ENCODE data around the gene RAE1. TPM values are rescaled to one million over a fixed set of nuclear protein-coding genes. Genes with fewer than 3 reads are reported as not detected.

Gene RAE1
- total RNA-seq, 1 experiment from 2014 or later = 53.1 TPM

DNA sequence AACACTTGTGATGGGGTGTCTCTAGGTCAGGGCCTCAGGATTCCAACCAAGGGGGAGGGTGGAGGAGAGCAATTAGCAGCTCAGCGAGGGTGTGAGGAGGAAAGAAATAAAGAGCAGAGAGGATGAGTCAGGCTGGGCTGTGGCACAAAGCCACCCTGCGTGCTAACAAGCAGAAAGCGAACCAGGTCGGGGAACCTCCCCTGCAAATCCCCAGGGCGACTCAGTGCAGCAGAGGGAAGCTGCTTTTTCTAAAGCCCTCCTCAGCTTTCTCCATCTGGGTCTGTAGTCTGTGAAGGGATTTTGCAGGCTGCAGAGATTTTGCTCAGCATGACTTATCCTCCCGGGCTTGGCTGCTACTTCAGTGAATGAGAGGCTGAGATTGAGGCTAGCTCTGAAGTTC is 28.0 kb upstream of the RAE1 start:
- Histone ChIP-seq H4K20me1 (ENCODE audit: control insufficient read depth, insufficient read depth, insufficient read length) (no peaks in the 10 kb centered on the region), H3K18ac (ENCODE audit: insufficient read length, low read depth, low read length) (no peak overlapping the region), H3K27ac (ENCODE audit: insufficient read length, low read depth, low read length) (no peak overlapping the region), H3K23me2 (ENCODE audit: insufficient read length, low read depth, low read length, poor library complexity, severe bottlenecking) (no peaks in the 10 kb centered on the region), H4K5ac (ENCODE audit: insufficient read length, low read depth, low read length) (no peak overlapping the region), H4K8ac (replicated peaks; ENCODE audit: insufficient read length, low read depth, low read length) (no peak overlapping the region), H3K4ac (ENCODE audit: low read depth, low read length) (no peak overlapping the region), H3K79me2 (ENCODE audit: insufficient read depth, low read length) (no peaks in the 10 kb centered on the region), H2BK5ac (ENCODE audit: insufficient read length, low read length) (no peak overlapping the region), H3K14ac (ENCODE audit: insufficient read depth, low read length) (no peak overlapping the region), H3K4me2 (ENCODE audit: insufficient read depth, insufficient read length, low read length) (no peak overlapping the region), H2BK15ac (ENCODE audit: low read depth, low read length) (no peak overlapping the region), H2AK5ac (ENCODE audit: insufficient read length, low read length) (no peak overlapping the region), H2BK20ac (ENCODE audit: low read depth, low read length, poor library complexity, severe bottlenecking) (no peak overlapping the region), H3K9ac (ENCODE audit: extremely low read depth, insufficient read length, low read length) (no peak overlapping the region), H3K9me3 (ENCODE audit: control insufficient read depth, low read depth, low read length) (no peaks in the 10 kb centered on the region), H2BK120ac (ENCODE audit: low read depth, low read length, poor library complexity, severe bottlenecking) (no peak overlapping the region), H4K91ac (ENCODE audit: insufficient read length, low read depth, low read length) (no peak overlapping the region), H3K56ac (ENCODE audit: insufficient read length, low read depth, low read length) (no peak overlapping the region), H3K23ac (ENCODE audit: insufficient read length, low read depth, low read length) (no peak overlapping the region), H3K27me3 (ENCODE audit: insufficient read depth, low read length) (no peaks in the 10 kb centered on the region), H3K4me1 (ENCODE audit: insufficient read depth, low read length) (no peaks in the 10 kb centered on the region), H2AFZ (ENCODE audit: low read length) (no peak overlapping the region), H3T11ph (ENCODE audit: low read length) (no peak overlapping the region), H3K79me1 (ENCODE audit: insufficient read depth, low read depth, low read length, poor library complexity, severe bottlenecking) (no peaks in the 10 kb centered on the region), H2BK12ac (ENCODE audit: insufficient read length, low read depth, low read length) (no peak overlapping the region)
- Mint-ChIP-seq H3K4me1 (peaks cover 32 to 47% of the 10 kb centered on the region in 2 experiments), H3K27ac (peak overlapping the region; percentile 68 to 93 (median 82); a peak in 6 of 7 replicates), H3K9me3 (no peaks in the 10 kb centered on the region), H3K4me3 (no peak overlapping the region; a peak in 1 of 5 replicates), H3K27me3 (ENCODE audit: low read depth) (peaks cover 23% of the 10 kb centered on the region), H3K36me3 (ENCODE audit: insufficient read depth in 1 of 3, low read depth in 3 of 3) (no peaks in the 10 kb centered on the region)
- peak; percentile 71 for DNase-seq
- no CpG with 5 or more reads among the region's 6 CpGs for WGBS (ENCODE audit: extremely low coverage, insufficient read length, low lambda C conversion rate)
- TF ChIP-seq CTCF (conservative IDR thresholded peaks at IDR 0.05) = no peak
